OCI-LY1 (cell line): ENCODE measurements around the gene ZNF521.

ENCODE experiments used
- EZH2 ChIP-seq: fragments of 200-600 bp; sonication (generic), shearing (Covaris generic); IDR thresholded peaks from 2 replicates; pipeline ENCODE4 v1.8.0; 2017; ENCODE audit warnings: borderline replicate concordance, mixed run types, mild to moderate bottlenecking, antibody characterized with exemption, low read length, moderate library complexity, mixed read lengths
- TF ChIP-seq, protein P1 (sequence below): fragments of 200-600 bp; sonication (generic), shearing (Covaris generic); IDR thresholded peaks from 2 replicates; pipeline ENCODE4 v1.5.1; 2017; ENCODE audit warnings: mild to moderate bottlenecking, antibody characterized with exemption, low read length, moderate library complexity, mixed read lengths

DNA sequence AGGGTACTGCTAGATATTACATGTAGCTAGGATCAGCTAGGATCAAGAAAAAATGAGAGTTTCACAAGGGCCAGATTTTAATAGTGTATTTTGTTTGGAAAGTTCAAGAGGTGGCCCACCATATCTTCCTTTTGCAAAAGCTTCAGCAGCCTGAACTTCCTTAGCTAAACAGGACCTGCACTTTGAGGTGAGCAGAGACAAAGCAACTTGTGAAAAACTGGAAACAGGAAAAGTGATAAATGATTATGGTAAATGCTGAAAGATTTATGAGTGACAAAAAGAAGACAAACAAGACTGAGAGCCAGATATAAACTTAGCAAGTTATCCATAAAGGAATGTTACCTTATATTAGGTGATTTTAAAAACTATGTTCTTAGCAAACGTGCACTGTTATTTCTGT lies 123.6 kb downstream of the ZNF521 start:
- TF ChIP-seq, protein P1, sequence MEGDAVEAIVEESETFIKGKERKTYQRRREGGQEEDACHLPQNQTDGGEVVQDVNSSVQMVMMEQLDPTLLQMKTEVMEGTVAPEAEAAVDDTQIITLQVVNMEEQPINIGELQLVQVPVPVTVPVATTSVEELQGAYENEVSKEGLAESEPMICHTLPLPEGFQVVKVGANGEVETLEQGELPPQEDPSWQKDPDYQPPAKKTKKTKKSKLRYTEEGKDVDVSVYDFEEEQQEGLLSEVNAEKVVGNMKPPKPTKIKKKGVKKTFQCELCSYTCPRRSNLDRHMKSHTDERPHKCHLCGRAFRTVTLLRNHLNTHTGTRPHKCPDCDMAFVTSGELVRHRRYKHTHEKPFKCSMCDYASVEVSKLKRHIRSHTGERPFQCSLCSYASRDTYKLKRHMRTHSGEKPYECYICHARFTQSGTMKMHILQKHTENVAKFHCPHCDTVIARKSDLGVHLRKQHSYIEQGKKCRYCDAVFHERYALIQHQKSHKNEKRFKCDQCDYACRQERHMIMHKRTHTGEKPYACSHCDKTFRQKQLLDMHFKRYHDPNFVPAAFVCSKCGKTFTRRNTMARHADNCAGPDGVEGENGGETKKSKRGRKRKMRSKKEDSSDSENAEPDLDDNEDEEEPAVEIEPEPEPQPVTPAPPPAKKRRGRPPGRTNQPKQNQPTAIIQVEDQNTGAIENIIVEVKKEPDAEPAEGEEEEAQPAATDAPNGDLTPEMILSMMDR = no peak
- TF ChIP-seq EZH2 = no peak
